Activated CD4-positive, alpha-beta T cell treated with anti-CD3 and anti-CD28 coated beads, Interleukin-2, amount 50 U/mL, for 16 hours (primary cell): Measurements from ENCODE around the gene ME2.
"Not testable (repeated sequence)": the region's sequence is repeated elsewhere in the genome, so short reads cannot be mapped to it uniquely, and the experiment has no call there.

Experiments
- DNase-seq: peaks from one replicate; pipeline ENCODE4 v3.0.0-alpha.2; 2020

Gene ME2

GRCh38 chr18:50981381-50981780 lies 102.5 kb downstream of the ME2 start:
- no peak for DNase-seq

- DNase-seq = no peak
Measured at GRCh38 chr18:50982086-50982801, 103.3 kb downstream of the ME2 start.

DNA sequence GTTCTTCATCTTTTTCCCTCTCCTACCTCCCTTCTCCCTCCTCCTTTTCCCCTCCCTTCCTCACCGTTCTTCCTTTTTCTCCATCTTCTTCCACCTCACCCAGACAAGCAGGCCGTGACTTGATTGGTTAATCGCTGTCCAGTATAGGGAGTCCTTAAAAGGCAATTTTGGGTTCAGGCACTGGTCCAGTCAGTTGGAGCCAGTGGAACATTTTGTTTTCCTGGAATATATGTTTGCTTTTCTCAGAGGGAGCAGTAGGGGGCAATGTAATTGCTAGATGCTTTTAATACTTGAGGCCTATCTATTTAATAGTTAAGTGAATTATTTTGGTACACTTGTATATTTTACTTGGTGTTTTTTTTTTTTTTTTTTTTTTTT lies 103.9 kb downstream of the ME2 start:
- DNase-seq = no peak

- DNase-seq = no peak
Measured at GRCh38 chr18:50986360-50987087, 107.6 kb downstream of the ME2 start.

DNA sequence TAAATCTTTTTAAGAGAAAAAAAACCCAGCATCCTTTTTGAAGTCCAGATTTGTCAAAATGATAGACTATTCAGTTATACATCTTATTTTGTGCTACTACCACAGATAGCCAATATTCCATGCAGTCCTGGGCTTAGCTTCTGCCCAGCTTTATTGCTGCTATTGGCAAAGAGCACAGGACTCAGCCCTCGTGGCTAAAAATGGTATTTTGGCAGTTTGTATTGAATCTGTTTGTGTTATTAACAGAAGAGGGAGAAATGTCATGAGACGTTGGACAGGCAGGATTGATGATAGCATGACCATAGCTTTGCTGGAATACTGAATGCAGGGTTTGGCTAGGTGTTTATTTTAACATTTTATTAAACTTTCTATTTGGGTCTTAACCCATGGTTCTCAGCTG lies 108.3 kb downstream of the ME2 start:
- no peak for DNase-seq

- DNase-seq = no peak
Measured at GRCh38 chr18:50989711-50990110, 110.8 kb downstream of the ME2 start.

GRCh38 chr18:50992351-50992762 lies 113.4 kb downstream of the ME2 start:
- no peak for DNase-seq

DNA sequence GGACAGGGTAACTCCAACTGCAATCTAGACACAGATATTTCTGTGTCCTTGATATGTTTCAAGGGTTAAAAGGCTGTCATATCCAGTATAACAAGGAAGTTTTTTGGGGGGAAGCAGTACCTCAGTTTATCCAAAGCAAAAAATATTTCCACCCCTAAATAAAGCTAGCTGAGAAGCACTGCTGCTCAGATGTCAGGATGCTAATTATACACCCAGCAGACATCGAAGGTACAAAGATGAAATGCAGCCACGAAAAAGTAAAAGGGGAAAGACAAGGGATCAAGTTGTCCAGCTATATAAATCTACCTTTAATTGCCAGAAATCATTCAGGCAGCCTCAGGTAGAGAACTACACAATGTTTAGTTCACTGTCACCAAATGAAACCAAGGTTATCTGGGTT lies 115.1 kb downstream of the ME2 start:
- DNase-seq = no peak

- not testable (repeated sequence) for DNase-seq
Measured at GRCh38 chr18:51003174-51003573, 124.3 kb downstream of the ME2 start.
